ENCODE results near the gene PRKD1. TPM values are rescaled to one million over a fixed set of nuclear protein-coding genes. Genes with fewer than 3 reads are reported as not detected.

Gene PRKD1
- polyA plus RNA-seq, 1 of the 3 experiments (the other 2 are of a cell fraction), result 0.07 TPM

DNA sequence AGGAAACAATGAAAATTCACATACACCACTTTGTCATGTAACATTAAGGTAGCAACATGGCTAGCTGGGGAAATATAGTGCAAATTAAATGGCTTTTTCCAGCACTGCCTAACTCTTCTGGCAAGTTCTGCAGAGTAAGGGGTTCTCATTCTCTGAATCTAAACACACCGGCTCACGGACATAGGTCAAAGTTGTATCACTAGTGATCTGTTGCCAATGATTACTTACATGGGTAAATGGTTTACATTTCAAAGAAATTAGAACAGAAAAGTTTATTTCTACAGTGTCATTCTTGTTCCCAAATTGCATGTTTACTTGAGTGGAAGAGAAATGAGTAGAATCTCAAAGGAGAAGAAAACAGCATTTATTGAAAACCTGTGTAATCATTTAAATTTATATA is 381.9 kb downstream of the PRKD1 start:
- TF ChIP-seq GABPA (IDR thresholded peaks at IDR 0.05; ENCODE audit: low read depth) (no peak), TCF12 (IDR thresholded peaks at IDR 0.05) (no peak), EP300 (IDR thresholded peaks at IDR 0.05; ENCODE audit: borderline replicate concordance in 1 of 2, low read depth in 1 of 2, low read length in 1 of 2) (no peak), RAD21 (IDR thresholded peaks at IDR 0.05; ENCODE audit: low read length) (no peak), CTCF (IDR thresholded peaks at IDR 0.05) (no peak), MAX (IDR thresholded peaks at IDR 0.05; ENCODE audit: low read depth) (no peak), POLR2AphosphoS5 (IDR thresholded peaks at IDR 0.05; ENCODE audit: low read depth, low read length) (no peak), USF2 (IDR thresholded peaks at IDR 0.05; ENCODE audit: borderline replicate concordance, low read depth, low read length) (no peak), EZH2phosphoT487 (IDR thresholded peaks at IDR 0.05; ENCODE audit: borderline replicate concordance, low read depth) (no peak), TEAD4 (IDR thresholded peaks at IDR 0.05; ENCODE audit: borderline replicate concordance, insufficient read depth) (no peak), NRF1 (IDR thresholded peaks at IDR 0.05; ENCODE audit: low read depth, low read length) (no peak), JUND (IDR thresholded peaks at IDR 0.05) (no peak), FOXJ3 (CRISPR knock-in tag; IDR thresholded peaks at IDR 0.05) (no peak), RFX5 (IDR thresholded peaks at IDR 0.05; ENCODE audit: low read length) (no peak)
- TF ChIP-seq, protein P1, sequence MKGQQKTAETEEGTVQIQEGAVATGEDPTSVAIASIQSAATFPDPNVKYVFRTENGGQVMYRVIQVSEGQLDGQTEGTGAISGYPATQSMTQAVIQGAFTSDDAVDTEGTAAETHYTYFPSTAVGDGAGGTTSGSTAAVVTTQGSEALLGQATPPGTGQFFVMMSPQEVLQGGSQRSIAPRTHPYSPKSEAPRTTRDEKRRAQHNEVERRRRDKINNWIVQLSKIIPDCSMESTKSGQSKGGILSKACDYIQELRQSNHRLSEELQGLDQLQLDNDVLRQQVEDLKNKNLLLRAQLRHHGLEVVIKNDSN (IDR thresholded peaks at IDR 0.05; ENCODE audit: borderline replicate concordance, low read depth), result no peak
- H3K27me3 ChIP-seq (ENCODE audit: insufficient read depth), result peaks cover 5% of the 10 kb centered on the region; the same call in 1 of the 2 replicates
- H3K36me3 ChIP-seq (replicated peaks in 1 of 2; ENCODE audit: control insufficient read depth in 1 of 2, insufficient read depth in 2 of 2, low read length in 1 of 2), result no peaks in the 10 kb centered on the region
- H3F3A ChIP-seq (replicated peaks; ENCODE audit: insufficient read depth), result no peaks in the 10 kb centered on the region
- no peak overlapping the region for H3K27ac ChIP-seq (ENCODE audit: low read depth in 2 of 2, low read length in 1 of 2)
- ChIA-PET POLR2A (no interaction called here), CTCF (interaction anchor here (1.0 to 2.6 kb wide), 4 partner anchors 10 to 669 kb away, joined by 3 to 14 read pairs (median 4); no protein-coding TSS in a partner anchor)
- no peak overlapping the region for H3K4me2 ChIP-seq
- no peak overlapping the region for H3K9ac ChIP-seq
- 5% methylated on average over 2 of the region's 2 CpGs for WGBS (ENCODE audit: low lambda C conversion rate)
- H3K9me3 ChIP-seq, result no peaks in the 10 kb centered on the region
- no peak overlapping the region for H3K4me3 ChIP-seq (ENCODE audit: low read depth in 2 of 2, low read length in 1 of 2)
- no peaks in the 10 kb centered on the region for H3K4me1 ChIP-seq (ENCODE audit: control insufficient read depth in 1 of 2, insufficient read depth in 2 of 2, low read depth in 1 of 2, low read length in 1 of 2)
- DNase-seq, result no peak
- no peaks in the 10 kb centered on the region for H3K79me2 ChIP-seq (ENCODE audit: insufficient read depth)
- H4K20me1 ChIP-seq (ENCODE audit: insufficient read depth), result no peaks in the 10 kb centered on the region
- H3K9me2 ChIP-seq, result no peaks in the 10 kb centered on the region
- no peak overlapping the region for H2AFZ ChIP-seq (ENCODE audit: low read depth)

Measured in SK-N-SH (cell line).